Fibroblast of skin of left biceps (primary cell): ENCODE measurements around the gene PLCB4.
A peak's percentile ranks its signal among the peaks of the same experiment; 100 is the strongest.

ENCODE experiments used
- DNase-seq, 2 experiments: peaks; one replicate each; pipeline ENCODE4 v3.0.0-alpha.2; 2013; ENCODE audit warnings: low read depth in 2 of 2

PLCB4 gene

GRCh38 chr20:9444921-9445320, 376.0 kb downstream of the PLCB4 start:
- DNase-seq = no peak

GRCh38 chr20:9447182-9447581, 378.3 kb downstream of the PLCB4 start:
- DNase-seq = no peak

GRCh38 chr20:9453201-9453600, 384.3 kb downstream of the PLCB4 start:
- no peak for DNase-seq

- DNase-seq = no peak
Observed at GRCh38 chr20:9454791-9455190, 385.9 kb downstream of the PLCB4 start.

- no peak for DNase-seq
Observed at GRCh38 chr20:9457136-9457535, 388.2 kb downstream of the PLCB4 start.

- DNase-seq = no peak
Observed at GRCh38 chr20:9458138-9458796, 389.4 kb downstream of the PLCB4 start.

GRCh38 chr20:9460518-9460917, 391.6 kb downstream of the PLCB4 start:
- DNase-seq = no peak

- no peak for DNase-seq
Observed at GRCh38 chr20:9467995-9468394, 399.1 kb downstream of the PLCB4 start.

- no peak for DNase-seq
Observed at GRCh38 chr20:9474835-9475415, 406.0 kb downstream of the PLCB4 start.

GRCh38 chr20:9475456-9475855, 406.6 kb downstream of the PLCB4 start:
- DNase-seq = no peak

- DNase-seq = no peak
Observed at GRCh38 chr20:9476174-9476573, 407.3 kb downstream of the PLCB4 start.

GRCh38 chr20:9476637-9477036, 407.8 kb downstream of the PLCB4 start:
- no peak for DNase-seq

GRCh38 chr20:9478771-9479170, 409.9 kb downstream of the PLCB4 start:
- no peak for DNase-seq

- no peak for DNase-seq
Observed at GRCh38 chr20:9480066-9480465, 411.2 kb downstream of the PLCB4 start.

GRCh38 chr20:9482180-9482579, 413.3 kb downstream of the PLCB4 start:
- DNase-seq = no peak

GRCh38 chr20:9483131-9483530, 414.2 kb downstream of the PLCB4 start:
- no peak for DNase-seq

GRCh38 chr20:9485614-9486340, 416.9 kb downstream of the PLCB4 start:
- DNase-seq = no peak

- no peak for DNase-seq
Observed at GRCh38 chr20:9487231-9487630, 418.3 kb downstream of the PLCB4 start.

GRCh38 chr20:9488063-9488462, 419.2 kb downstream of the PLCB4 start:
- no peak for DNase-seq

- DNase-seq = peak in 1 of 2 experiments; percentile 6
Observed at GRCh38 chr20:9490161-9490560, 421.3 kb downstream of the PLCB4 start.

GRCh38 chr20:9490631-9491030, 421.7 kb downstream of the PLCB4 start:
- DNase-seq = no peak

GRCh38 chr20:9491324-9491723, 422.4 kb downstream of the PLCB4 start:
- no peak for DNase-seq

- DNase-seq = peak; percentile 8 to 19
Observed at GRCh38 chr20:9492067-9492466, 423.2 kb downstream of the PLCB4 start.
